Panc1 (cell line): ENCODE measurements around the gene PIGZ. TPM values are rescaled to one million over a fixed set of nuclear protein-coding genes. Genes with fewer than 3 reads are reported as not detected.
A peak's percentile ranks its signal among the peaks of the same experiment; 100 is the strongest.
"Not testable (repeated sequence)": the region's sequence is repeated elsewhere in the genome, so short reads cannot be mapped to it uniquely, and the experiment has no call there.

ENCODE experiments used
- ATAC-seq: fragments of 200-7000 bp; cut with Tn5 transposase; 2 replicates; pipeline ENCODE4 v1.9.1; 2020; ENCODE audit warnings: mild to moderate bottlenecking, moderate library complexity
- BruUV-seq: library from RNA; stranded (reverse); fragments of 400-500 nt; replicated peaks from 2 replicates; lab custom pipeline; 2021; lab: Mats Ljungman, UMichigan
- CTCF ChIA-PET: fragments of 300-600 bp; sonication (Branson Sonifier 250); formaldehyde crosslinking; loops from one replicate; lab custom pipeline; 2022; ENCODE audit warnings: antibody characterized with exemption; lab: Charles Lee
- POLR2A ChIA-PET: fragments of 300-600 bp; sonication (Branson Sonifier 250); formaldehyde crosslinking; loops from one replicate; lab custom pipeline; 2022; ENCODE audit warnings: antibody characterized with exemption; lab: Charles Lee
- DNase-seq: peaks from one replicate; pipeline ENCODE4 v3.0.0-alpha.2; 2010; ENCODE audit warnings: low read depth, low spot score
- H3K27ac ChIP-seq: 2 replicates; pipeline ENCODE4 v1.5.1; 2011; ENCODE audit warnings: mild to moderate bottlenecking, low read length, inconsistent platforms
- H3K27me3 ChIP-seq: fragments of 200-500 bp; sonication (Bioruptor generic); 2 replicates; pipeline ENCODE4 v1.6.0; 2014; ENCODE audit warnings: low read length, inconsistent platforms; ENCODE audit not compliant: control insufficient read depth, insufficient read depth
- H3K36me3 ChIP-seq: fragments of 200-500 bp; sonication (Bioruptor generic); 2 replicates; pipeline ENCODE4 v1.5.1; 2014; ENCODE audit warnings: inconsistent platforms, mild to moderate bottlenecking, low read length, moderate library complexity; ENCODE audit not compliant: control insufficient read depth, insufficient read depth
- H3K4me1 ChIP-seq: 2 replicates; pipeline ENCODE4 v1.5.1; 2011; ENCODE audit warnings: inconsistent platforms, mild to moderate bottlenecking, low read length, moderate library complexity; ENCODE audit not compliant: control insufficient read depth, insufficient read depth
- H3K4me3 ChIP-seq, 2 experiments: 2 replicates each; pipeline ENCODE4 v1.5.1; 2011 to 2012; ENCODE audit warnings: low read depth in 2 of 2, low read length in 2 of 2, mild to moderate bottlenecking in 2 of 2, inconsistent platforms in 1 of 2, moderate library complexity in 1 of 2
- H3K9me3 ChIP-seq: fragments of 200-500 bp; sonication (Bioruptor generic); 2 replicates; pipeline ENCODE4 v1.5.1; 2014; ENCODE audit warnings: low read depth, mild to moderate bottlenecking, inconsistent platforms, low read length, moderate library complexity; ENCODE audit not compliant: control insufficient read depth, insufficient read depth
- POLR2AphosphoS5 ChIP-seq: IDR thresholded peaks from 2 replicates; pipeline ENCODE4 v1.6.1; 2012; ENCODE audit warnings: mild to moderate bottlenecking, low read depth, low read length, moderate library complexity
- SIN3A ChIP-seq: IDR thresholded peaks from 2 replicates; pipeline ENCODE4 v1.6.1; 2012; ENCODE audit warnings: low read depth, mild to moderate bottlenecking, low read length, moderate library complexity, borderline replicate concordance; ENCODE audit not compliant: insufficient read depth
- TCF7L2 ChIP-seq: IDR thresholded peaks from 2 replicates; pipeline ENCODE4 v1.6.1; 2011; ENCODE audit warnings: mild to moderate bottlenecking, low read depth, low read length, inconsistent platforms
- in situ Hi-C: cut with HindIII; loops from 2 replicates; pipeline ENCODE4 v1.10.0; 2016; ENCODE audit warnings: low sequenced_read_pairs, low pct_unique_long_range_greater_than_20kb
- intact Hi-C: fragments of 100-400 bp; cut with micrococcal nuclease; formaldehyde crosslinking; loops from one replicate; pipeline ENCODE4 v1.10.0; 2022; ENCODE audit not compliant: unreplicated experiment
- total RNA-seq: library from RNA; stranded (reverse); gene quantifications from one replicate; pipeline ENCODE4 v1.2.1, GENCODE V29; 2021; ENCODE audit not compliant: unreplicated experiment
- TF ChIP-seq, protein P1 (sequence below), 2 experiments: IDR thresholded peaks; 2 replicates each; pipeline ENCODE4 v1.6.1; 2011 to 2012; ENCODE audit warnings: low read depth in 2 of 2, control low read depth in 1 of 2, low read length in 1 of 2, mild to moderate bottlenecking in 1 of 2, moderate library complexity in 1 of 2; ENCODE audit not compliant: insufficient read depth in 1 of 2
- TF ChIP-seq, protein P2 (sequence below): fragments of 450-650 bp; IDR thresholded peaks from 2 replicates; pipeline ENCODE4 v1.5.1; 2017; ENCODE audit warnings: mild to moderate bottlenecking

The PIGZ gene
- total RNA-seq, 1 experiment from 2014 or later: 6.3 TPM

DNA sequence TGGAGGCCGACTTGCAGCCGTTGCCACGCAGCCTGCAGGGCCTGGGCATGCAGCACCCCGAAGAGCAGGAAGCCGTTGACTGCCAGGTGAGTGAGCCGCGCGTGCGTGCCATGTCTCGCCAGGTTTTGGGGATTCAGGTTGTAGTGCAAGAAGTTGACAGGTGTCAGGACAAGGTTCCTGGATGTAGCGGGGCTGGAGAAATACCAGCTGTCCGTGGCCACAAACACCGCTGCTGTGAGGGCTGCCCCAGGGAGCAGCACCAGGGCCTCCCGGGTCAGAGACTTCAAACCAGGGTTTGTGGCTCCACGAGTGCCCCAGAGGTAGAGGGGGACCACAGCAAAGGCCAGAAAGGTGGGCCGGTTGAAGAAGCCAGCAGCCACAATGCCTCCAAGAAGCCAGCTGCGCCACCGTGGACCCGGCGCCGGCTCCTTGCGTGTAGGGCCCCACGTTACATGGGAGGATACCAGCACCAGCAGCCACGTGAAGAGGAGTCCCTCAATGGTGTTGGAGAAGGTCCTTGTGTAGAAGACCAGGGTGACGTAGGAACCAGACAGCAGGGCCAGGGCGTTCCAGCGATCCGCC is 20.7 kb downstream of the PIGZ start:
- CTCF ChIA-PET: no interaction called here
- TF ChIP-seq, protein P1, sequence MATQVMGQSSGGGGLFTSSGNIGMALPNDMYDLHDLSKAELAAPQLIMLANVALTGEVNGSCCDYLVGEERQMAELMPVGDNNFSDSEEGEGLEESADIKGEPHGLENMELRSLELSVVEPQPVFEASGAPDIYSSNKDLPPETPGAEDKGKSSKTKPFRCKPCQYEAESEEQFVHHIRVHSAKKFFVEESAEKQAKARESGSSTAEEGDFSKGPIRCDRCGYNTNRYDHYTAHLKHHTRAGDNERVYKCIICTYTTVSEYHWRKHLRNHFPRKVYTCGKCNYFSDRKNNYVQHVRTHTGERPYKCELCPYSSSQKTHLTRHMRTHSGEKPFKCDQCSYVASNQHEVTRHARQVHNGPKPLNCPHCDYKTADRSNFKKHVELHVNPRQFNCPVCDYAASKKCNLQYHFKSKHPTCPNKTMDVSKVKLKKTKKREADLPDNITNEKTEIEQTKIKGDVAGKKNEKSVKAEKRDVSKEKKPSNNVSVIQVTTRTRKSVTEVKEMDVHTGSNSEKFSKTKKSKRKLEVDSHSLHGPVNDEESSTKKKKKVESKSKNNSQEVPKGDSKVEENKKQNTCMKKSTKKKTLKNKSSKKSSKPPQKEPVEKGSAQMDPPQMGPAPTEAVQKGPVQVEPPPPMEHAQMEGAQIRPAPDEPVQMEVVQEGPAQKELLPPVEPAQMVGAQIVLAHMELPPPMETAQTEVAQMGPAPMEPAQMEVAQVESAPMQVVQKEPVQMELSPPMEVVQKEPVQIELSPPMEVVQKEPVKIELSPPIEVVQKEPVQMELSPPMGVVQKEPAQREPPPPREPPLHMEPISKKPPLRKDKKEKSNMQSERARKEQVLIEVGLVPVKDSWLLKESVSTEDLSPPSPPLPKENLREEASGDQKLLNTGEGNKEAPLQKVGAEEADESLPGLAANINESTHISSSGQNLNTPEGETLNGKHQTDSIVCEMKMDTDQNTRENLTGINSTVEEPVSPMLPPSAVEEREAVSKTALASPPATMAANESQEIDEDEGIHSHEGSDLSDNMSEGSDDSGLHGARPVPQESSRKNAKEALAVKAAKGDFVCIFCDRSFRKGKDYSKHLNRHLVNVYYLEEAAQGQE (IDR thresholded peaks at IDR 0.05; ENCODE audit: insufficient read depth in 1 of 2, low read depth in 2 of 2, low read length in 1 of 2): no peak
- TF ChIP-seq SIN3A: no peak
- TF ChIP-seq, protein P2, sequence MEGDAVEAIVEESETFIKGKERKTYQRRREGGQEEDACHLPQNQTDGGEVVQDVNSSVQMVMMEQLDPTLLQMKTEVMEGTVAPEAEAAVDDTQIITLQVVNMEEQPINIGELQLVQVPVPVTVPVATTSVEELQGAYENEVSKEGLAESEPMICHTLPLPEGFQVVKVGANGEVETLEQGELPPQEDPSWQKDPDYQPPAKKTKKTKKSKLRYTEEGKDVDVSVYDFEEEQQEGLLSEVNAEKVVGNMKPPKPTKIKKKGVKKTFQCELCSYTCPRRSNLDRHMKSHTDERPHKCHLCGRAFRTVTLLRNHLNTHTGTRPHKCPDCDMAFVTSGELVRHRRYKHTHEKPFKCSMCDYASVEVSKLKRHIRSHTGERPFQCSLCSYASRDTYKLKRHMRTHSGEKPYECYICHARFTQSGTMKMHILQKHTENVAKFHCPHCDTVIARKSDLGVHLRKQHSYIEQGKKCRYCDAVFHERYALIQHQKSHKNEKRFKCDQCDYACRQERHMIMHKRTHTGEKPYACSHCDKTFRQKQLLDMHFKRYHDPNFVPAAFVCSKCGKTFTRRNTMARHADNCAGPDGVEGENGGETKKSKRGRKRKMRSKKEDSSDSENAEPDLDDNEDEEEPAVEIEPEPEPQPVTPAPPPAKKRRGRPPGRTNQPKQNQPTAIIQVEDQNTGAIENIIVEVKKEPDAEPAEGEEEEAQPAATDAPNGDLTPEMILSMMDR: no peak
- no peak for TF ChIP-seq TCF7L2
- no peak for TF ChIP-seq POLR2AphosphoS5
- no peaks in the 10 kb centered on the region for H3K27me3 ChIP-seq
- peaks cover 4% of the 10 kb centered on the region; the same call in 1 of the 2 replicates for H3K36me3 ChIP-seq
- H3K9me3 ChIP-seq: no peaks in the 10 kb centered on the region
- no peak for DNase-seq
- POLR2A ChIA-PET: no interaction called here
- H3K4me3 ChIP-seq: no peak overlapping the region
- in situ Hi-C loops (no loop called here), intact Hi-C loops (no loop called here)
- BruUV-seq: no TSS peak
- H3K4me1 ChIP-seq: 0 out of 2 replicates have a peak, but pooled peaks cover 5% of the 10 kb centered on the region
- ATAC-seq: no peak
- H3K27ac ChIP-seq: no peak overlapping the region

- intact Hi-C loops: no loop called here
- CTCF ChIA-PET: no interaction called here
These were observed 21.3 kb downstream of the PIGZ start for GRCh38 chr3:196947136-196947859.

GRCh38 chr3:196944037-196944790 is 24.4 kb downstream of the PIGZ start:
- not testable (repeated sequence) for BruUV-seq, ATAC-seq
- peak overlapping the region; percentile 94 to 99 for H3K4me3 ChIP-seq

More at GRCh38 chr3:196947136-196947859, 21.3 kb downstream of the PIGZ start:
- H3K27ac ChIP-seq: no peak overlapping the region
- H3K36me3 ChIP-seq: peaks cover 4% of the 10 kb centered on the region; the same call in 1 of the 2 replicates
- H3K27me3 ChIP-seq: no peaks in the 10 kb centered on the region
- H3K4me3 ChIP-seq: no peak overlapping the region
- DNase-seq (no peak), ATAC-seq (peak; percentile 66)
- H3K9me3 ChIP-seq: no peaks in the 10 kb centered on the region
- 0 out of 2 replicates have a peak, but pooled peaks cover 5% of the 10 kb centered on the region for H3K4me1 ChIP-seq
- no TSS peak for BruUV-seq
- in situ Hi-C loops: no loop called here
- TF ChIP-seq, protein P2: peak; percentile 48
- TF ChIP-seq SIN3A: no peak
- POLR2A ChIA-PET: no interaction called here

More at GRCh38 chr3:196944037-196944790, 24.4 kb downstream of the PIGZ start:
- H3K36me3 ChIP-seq, in situ Hi-C loops, CTCF ChIA-PET, H3K9me3 ChIP-seq, H3K27me3 ChIP-seq, intact Hi-C loops, H3K27ac ChIP-seq, POLR2A ChIA-PET, DNase-seq: not testable (repeated sequence)
- peaks cover 12% of the 10 kb centered on the region for H3K4me1 ChIP-seq
